Measurements from ENCODE around the gene MTMR3.
"Not testable (repeated sequence)": the region's sequence is repeated elsewhere in the genome, so short reads cannot be mapped to it uniquely, and the experiment has no call there.

The MTMR3 gene

GRCh38 chr22:29967461-29967860, 84.5 kb downstream of the MTMR3 start:
- DNase-seq (ENCODE audit: low read depth in 2 of 2), result no peak

DNA sequence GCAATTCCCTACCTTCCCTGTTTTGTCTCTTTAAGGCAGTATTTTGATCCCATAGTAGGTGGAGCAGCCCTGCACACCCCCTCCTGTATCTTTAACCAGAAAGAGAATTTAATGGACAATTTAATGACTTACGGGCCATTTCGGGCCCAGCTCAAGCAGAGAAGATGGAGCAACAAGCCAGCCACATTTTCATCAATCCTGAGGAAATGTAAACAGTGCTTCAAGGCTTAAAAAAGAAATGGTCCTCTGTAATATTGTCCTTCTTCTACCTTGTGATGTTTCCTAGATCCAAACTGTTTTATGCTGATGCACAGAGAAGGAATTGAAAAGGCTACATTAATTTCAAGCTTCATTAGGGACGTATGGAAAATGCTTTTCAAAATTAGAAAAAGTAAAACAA, 88.6 kb downstream of the MTMR3 start:
- DNase-seq (ENCODE audit: low read depth in 2 of 2), result no peak

DNA sequence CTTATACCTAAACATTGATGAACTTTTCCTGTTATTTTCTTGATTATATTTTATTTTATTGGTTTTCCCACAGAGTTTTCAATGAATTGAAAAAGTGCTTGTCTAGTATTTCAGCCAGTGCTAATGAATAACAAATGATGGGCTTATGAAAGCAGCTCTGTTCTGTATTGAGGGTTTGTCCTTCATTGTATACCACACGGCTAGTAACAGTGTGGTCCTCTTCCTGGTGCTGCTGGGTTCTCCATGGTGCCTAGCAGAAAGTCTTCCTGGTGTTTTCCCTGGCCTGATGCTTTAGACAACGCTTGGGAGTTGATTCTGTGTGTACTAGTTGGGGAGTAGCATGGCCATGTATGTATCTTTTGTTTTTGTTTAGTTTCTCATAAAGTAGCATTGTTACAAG, 89.1 kb downstream of the MTMR3 start:
- DNase-seq (ENCODE audit: low read depth in 2 of 2), result no peak

DNA sequence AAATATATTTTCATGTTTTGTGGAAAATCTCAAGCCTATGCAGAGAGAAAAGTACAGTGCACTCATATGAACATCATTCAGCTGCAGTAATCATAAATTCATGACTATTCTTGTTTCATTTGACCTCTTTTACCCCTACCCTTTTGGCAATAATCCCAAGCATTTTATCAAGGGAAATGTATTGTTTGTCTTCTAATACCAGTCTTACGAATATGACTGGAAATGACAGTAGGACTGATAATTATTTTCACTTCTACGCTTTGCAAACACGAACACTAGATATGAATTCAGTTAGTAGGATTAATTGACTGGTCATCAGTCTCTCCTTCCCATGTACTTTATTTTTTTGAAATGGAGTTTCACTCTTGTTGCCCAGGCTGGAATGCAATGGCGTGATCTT, 90.3 kb downstream of the MTMR3 start:
- no peak for DNase-seq (ENCODE audit: low read depth in 2 of 2)

GRCh38 chr22:29973680-29974079, 90.7 kb downstream of the MTMR3 start:
- DNase-seq (ENCODE audit: low read depth in 2 of 2), result not testable (repeated sequence)

DNA sequence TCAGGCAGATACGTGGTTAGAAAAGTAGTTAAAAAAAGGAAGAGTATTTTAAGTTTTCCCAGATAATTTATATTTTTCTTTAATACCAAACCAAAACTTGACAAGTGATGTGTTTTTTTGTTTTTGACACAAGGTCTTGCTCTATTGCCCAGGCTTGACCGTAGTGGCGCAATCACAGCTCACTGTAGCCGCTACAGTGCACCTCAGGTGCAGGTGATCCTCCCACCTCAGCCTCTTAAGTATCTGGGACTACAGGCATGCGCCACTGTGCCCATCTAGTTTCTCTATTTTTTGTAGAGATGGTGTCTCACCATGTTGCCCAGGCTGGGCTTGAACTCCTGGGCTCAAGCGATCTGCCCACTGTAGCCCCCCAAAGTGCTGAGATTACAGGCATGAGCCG, 92.5 kb downstream of the MTMR3 start:
- no peak for DNase-seq (ENCODE audit: low read depth in 2 of 2)

- DNase-seq (ENCODE audit: low read depth in 2 of 2), result no peak
Measured at GRCh38 chr22:29977107-29977506, 94.1 kb downstream of the MTMR3 start.

GRCh38 chr22:29979777-29980321, 96.9 kb downstream of the MTMR3 start:
- DNase-seq (ENCODE audit: low read depth in 2 of 2), result no peak

DNA sequence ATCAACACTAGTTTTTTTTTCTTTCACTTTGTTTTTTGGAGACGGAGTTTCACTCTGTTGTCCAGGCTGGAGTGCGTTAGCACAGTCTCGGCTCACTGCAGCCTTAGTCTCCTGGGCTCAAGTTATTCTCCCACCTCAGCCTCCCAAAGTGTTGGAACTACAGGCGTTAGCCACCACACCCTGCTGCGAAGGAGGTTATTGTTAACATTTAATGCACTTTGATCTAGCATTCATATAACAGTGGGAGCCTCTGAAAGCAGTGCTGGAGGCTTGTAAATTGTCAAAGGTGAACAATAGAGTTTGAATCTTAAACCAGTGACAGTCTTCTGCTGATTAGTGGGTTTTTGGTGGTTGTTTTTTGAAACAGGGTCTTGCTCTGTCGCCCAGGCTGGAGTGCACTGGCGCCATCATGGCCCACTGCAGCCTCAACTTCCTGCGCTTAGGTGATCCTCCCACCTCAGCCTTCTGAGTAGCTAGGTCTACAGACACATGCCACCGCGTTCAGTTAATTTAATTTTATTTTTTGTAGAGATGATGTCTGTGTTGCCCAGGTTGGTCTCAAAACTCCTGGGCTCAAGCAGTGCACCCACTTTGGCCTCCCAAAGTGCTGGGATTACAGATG, 100.4 kb downstream of the MTMR3 start:
- DNase-seq (ENCODE audit: low read depth in 2 of 2), result no peak

DNA sequence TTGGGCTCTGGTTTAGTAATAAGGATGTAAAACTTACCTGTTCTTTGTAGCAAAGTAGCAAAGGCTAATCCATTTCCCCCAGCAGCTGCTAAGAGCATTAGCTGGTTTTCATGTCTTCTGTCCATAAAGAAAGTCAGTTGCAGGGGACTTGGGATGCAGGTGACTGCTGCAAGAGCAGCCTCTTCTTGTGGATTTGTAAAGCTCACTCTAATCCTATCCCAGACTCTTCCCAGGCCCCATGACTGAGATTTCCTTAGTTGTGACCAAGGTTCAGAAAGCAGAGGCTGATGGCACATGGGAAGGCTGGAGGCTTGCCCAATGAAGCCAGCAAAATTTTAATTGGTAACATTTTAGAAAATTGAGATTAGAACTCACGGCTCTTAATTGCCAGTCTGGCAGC, 102.9 kb downstream of the MTMR3 start:
- no peak for DNase-seq (ENCODE audit: low read depth in 2 of 2)

GRCh38 chr22:29987137-29987536, 104.2 kb downstream of the MTMR3 start:
- no peak for DNase-seq (ENCODE audit: low read depth in 2 of 2)

GRCh38 chr22:29988719-29989118, 105.7 kb downstream of the MTMR3 start:
- DNase-seq (ENCODE audit: low read depth in 2 of 2), result no peak

DNA sequence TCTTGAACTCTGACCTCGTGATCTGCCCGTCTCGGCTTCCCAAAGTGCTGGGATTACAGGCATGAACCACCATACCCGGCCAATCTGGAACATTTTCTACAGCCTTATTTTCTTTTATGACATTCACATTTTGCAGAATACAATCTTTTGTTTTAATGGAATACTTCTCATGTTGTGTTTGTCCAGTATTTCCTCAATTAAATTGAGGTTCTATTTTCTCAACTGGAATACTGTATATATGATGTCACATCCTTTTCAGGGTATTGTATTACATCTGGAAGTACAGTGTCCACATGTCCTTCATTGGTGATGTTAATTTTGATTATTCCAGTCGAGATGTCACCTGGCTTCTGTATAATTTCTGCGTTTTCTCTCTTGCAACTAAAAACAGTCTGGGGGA, 106.5 kb downstream of the MTMR3 start:
- no peak for DNase-seq (ENCODE audit: low read depth in 2 of 2)

DNA sequence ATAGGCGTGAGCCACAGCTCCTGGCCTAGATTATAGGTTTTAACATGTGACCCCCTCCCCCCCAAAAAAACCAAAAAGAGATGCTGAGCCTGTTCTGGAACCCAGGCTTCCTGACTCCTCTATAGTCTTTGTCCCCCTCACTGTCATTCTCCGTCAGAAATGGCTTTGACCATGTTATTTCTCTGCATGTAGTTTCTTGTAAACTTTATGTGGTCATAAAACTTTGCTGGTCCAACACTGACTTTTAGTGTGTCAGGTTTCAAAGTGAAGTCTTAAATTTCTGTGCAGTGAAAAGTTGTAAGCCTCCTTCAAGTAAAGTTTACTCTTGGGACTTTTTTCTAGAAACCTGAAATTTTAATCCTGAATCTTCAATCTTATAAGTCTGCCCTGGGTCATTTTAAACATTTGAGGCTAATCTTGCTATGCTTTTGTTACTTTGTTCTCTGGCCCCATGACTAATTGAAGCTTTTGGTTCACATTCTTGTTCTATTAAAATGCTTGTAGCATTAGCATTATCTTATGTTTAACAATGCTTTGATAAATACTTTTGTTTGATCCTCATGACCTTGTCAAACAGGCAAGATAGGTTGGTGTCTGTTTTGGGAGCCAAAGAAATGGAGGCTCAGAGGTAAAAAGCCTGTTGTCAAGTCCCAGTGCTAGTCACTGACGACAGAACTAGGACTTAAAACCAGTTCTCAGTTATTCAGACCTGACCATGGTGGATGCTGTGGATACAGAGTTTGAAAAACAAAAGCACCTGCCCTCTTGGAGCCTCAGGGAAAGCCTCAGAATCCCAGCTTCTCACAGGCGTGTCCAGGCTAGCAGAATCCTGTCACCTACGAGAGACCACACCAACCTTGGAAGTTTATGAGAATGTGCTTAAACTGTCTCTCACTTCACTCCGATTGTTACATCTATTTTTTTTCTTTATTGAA, 109.6 kb downstream of the MTMR3 start:
- no peak for DNase-seq (ENCODE audit: low read depth in 2 of 2)

GRCh38 chr22:29994027-29994715, 111.2 kb downstream of the MTMR3 start:
- DNase-seq (ENCODE audit: low read depth in 2 of 2), result no peak

DNA sequence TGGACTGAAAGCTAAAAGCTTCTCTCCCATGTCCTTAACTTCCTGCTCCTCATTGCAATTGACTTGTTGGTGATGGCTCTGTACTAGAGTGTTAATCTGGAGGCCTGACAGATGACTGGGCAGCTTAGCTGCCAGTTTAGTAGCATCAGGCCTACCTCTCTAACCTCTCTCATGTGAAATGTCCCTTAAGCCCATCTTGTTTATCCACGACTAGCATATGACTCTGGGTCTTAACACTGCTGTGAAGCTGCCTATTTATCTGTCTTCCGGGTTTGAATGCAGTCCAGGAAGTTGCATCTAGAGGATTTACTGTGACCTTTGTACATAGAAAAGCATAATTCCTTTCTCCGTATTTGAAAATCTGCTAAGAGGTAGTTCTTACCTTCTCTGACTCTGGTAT, 112.0 kb downstream of the MTMR3 start:
- no peak for DNase-seq (ENCODE audit: low read depth in 2 of 2)

DNA sequence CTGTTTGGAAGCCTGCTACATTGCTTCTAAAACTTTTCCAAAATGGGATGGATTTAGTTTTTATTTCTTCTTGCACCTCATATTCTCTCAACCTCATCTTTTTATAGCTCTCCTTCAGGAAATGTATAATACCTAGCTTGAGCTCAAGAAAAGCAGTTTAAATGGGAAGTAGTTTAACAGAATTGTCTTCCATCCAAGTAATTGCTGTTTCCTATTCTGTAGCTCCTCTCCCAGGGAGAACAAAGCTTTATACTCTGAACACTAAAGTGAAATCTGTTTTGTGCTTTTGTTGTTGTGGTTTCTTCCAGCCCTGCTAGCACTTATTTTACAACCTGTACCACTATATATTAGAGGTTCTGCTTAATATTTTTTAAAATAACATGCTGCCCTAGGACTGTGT, 114.1 kb downstream of the MTMR3 start:
- no peak for DNase-seq (ENCODE audit: low read depth in 2 of 2)

- no peak for DNase-seq (ENCODE audit: low read depth in 2 of 2)
Measured at GRCh38 chr22:29997516-29997915, 114.5 kb downstream of the MTMR3 start.

GRCh38 chr22:29998627-29999384, 115.8 kb downstream of the MTMR3 start:
- no peak for DNase-seq (ENCODE audit: low read depth in 2 of 2)

DNA sequence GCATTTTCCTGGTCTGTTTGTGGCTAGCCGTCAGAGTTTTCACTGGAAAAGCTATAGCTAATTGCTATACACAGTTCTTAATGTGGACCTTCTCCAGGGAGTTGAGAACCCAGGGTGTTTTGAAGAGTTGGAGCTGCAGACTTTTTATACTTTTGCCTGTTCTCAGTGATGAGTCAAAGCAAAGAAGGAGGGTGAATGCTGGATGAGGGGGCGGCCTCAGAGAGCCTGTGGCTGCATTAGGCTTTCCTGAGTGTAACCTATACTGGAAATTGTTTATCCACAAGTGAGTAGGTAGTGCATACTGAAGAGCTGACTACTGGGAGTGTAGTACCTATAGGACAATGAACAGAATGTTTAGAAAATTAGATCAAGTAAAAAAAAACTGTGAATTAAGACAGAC, 117.6 kb downstream of the MTMR3 start:
- DNase-seq (ENCODE audit: low read depth in 2 of 2), result no peak

DNA sequence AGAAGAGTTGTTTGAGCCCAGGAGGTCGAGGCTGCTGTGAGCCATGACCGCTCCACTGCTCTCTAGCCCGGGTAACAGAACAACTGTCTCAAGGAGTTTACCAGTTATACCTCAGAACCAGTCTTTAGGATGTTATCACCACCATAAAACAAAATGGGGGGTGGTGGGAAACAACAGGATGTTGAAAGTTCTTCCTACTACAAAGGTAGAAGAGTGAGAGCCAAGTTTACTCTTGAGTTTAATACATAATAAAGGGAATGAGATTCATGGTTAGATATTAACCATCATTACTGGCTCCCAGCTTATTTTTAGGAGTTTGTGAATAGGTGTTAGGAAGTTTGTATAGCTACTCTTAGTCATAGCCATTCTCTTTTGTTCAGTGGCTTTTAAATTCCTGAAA, 118.5 kb downstream of the MTMR3 start:
- DNase-seq (ENCODE audit: low read depth in 2 of 2), result no peak

Measured in stimulated activated CD8-positive, alpha-beta memory T cell treated with anti-CD3 and anti-CD28 coated beads, Interleukin-7, amount 100 ng/mL, for 1 hour (primary cell).